ENCODE measurements around the gene HDAC4. TPM values are rescaled to one million over a fixed set of nuclear protein-coding genes. Genes with fewer than 3 reads are reported as not detected.

Gene HDAC4
- total and polyA plus RNA-seq, 4 donors, result 6.8 to 75.5 (median 30.2) TPM

Small RNA genes lying within 50 kb of the gene (microRNA-seq; reads per million reads assigned to microRNA genes)
- gene MIR2467, result 0 reads per million in 2 donors
- gene MIR4269, result 0 reads per million in 2 donors
- gene MIR4440, result 0 reads per million in 2 donors
- 0 reads per million in 2 donors for gene MIR4441
